H1 (cell line): ENCODE measurements around the gene AKR1C1. TPM values are rescaled to one million over a fixed set of nuclear protein-coding genes. Genes with fewer than 3 reads are reported as not detected.

Source experiments
- CTCF ChIA-PET: fragments of 300-600 bp; sonication (Branson Sonifier 250); formaldehyde crosslinking; loops from one replicate; lab custom pipeline; 2021; ENCODE audit not compliant: partially characterized antibody; lab: Charles Lee
- POLR2A ChIA-PET: fragments of 300-600 bp; sonication (Branson Sonifier 250); formaldehyde crosslinking; loops from one replicate; lab custom pipeline; 2021; ENCODE audit warnings: inconsistent platforms; ENCODE audit not compliant: partially characterized antibody; lab: Charles Lee
- DNase-seq, 2 experiments: peaks; one replicate each; pipeline versions ENCODE4 v3.0.0 to v3.0.0-alpha.2; 2010 to 2022; ENCODE audit warnings: low spot score in 2 of 2, low read depth in 1 of 2, mixed read lengths in 1 of 2
- FAIRE-seq: peaks from 2 replicates; lab custom pipeline; 2011; peaks lifted over from hg19 to GRCh38; lab: Jason Lieb, UNC
- H2AFZ ChIP-seq: 2 replicates; pipeline ENCODE4 v1.8.1; 2012; ENCODE audit warnings: low read length, inconsistent platforms
- H2AK5ac ChIP-seq: 2 replicates; pipeline ENCODE4 v1.6.1; 2013; ENCODE audit warnings: low read depth, low read length
- H2BK120ac ChIP-seq: replicated peaks from 2 replicates; pipeline ENCODE3; 2013; ENCODE audit warnings: low read depth, low read length, inconsistent platforms
- H2BK12ac ChIP-seq: 2 replicates; pipeline ENCODE4 v1.6.1; 2013; ENCODE audit warnings: low read depth, low read length
- H2BK15ac ChIP-seq: 2 replicates; pipeline ENCODE4 v1.6.1; 2013; ENCODE audit warnings: low read length
- H2BK20ac ChIP-seq: 2 replicates; pipeline ENCODE4 v1.6.1; 2013; ENCODE audit warnings: low read length
- H2BK5ac ChIP-seq: 2 replicates; pipeline ENCODE4 v1.6.1; 2013; ENCODE audit warnings: low read depth, low read length
- H3K14ac ChIP-seq: 2 replicates; pipeline ENCODE4 v1.6.1; 2013; ENCODE audit warnings: inconsistent platforms; ENCODE audit not compliant: insufficient read length
- H3K18ac ChIP-seq: 2 replicates; pipeline ENCODE4 v1.6.1; 2013; ENCODE audit warnings: low read length; ENCODE audit errors: extremely low read depth
- H3K23ac ChIP-seq: 2 replicates; pipeline ENCODE4 v1.6.1; 2013; ENCODE audit warnings: inconsistent platforms; ENCODE audit not compliant: insufficient read length
- H3K23me2 ChIP-seq: 2 replicates; pipeline ENCODE4 v1.6.1; 2013; ENCODE audit warnings: low read depth, low read length
- H3K27ac ChIP-seq: 2 replicates; pipeline ENCODE4 v1.6.1; 2011; ENCODE audit warnings: low read depth, low read length, inconsistent platforms
- H3K27me3 ChIP-seq, 4 experiments: replicated peaks in 1 of 4; 1 replicate in 1 of 4; 2 replicates in 3 of 4; pipeline versions ENCODE4 v1.6.1 to v1.8.1; 2011 to 2013; ENCODE audit warnings: low read length in 3 of 4, mild to moderate bottlenecking in 3 of 4, inconsistent platforms in 2 of 4, mixed read lengths in 2 of 4, moderate library complexity in 1 of 4; ENCODE audit not compliant: control insufficient read depth in 3 of 4, insufficient read depth in 3 of 4; ENCODE audit errors: extremely low read depth in 1 of 4
- H3K36me3 ChIP-seq, 4 experiments: 2 replicates each; pipeline versions ENCODE4 v1.6.1 to v1.8.1; 2011 to 2013; ENCODE audit warnings: mild to moderate bottlenecking in 4 of 4, low read length in 3 of 4, moderate library complexity in 2 of 4, control low read depth in 1 of 4, inconsistent platforms in 1 of 4; ENCODE audit not compliant: insufficient read depth in 4 of 4, control insufficient read depth in 2 of 4
- H3K4ac ChIP-seq: replicated peaks from 2 replicates; pipeline ENCODE3; 2013; ENCODE audit warnings: low read length, low read depth, mixed read lengths, inconsistent platforms; ENCODE audit not compliant: insufficient read length
- H3K4me1 ChIP-seq, 4 experiments: replicated peaks in 1 of 4; 1 replicate in 1 of 4; 2 replicates in 3 of 4; pipeline versions ENCODE4 v1.6.1 to v1.8.1; 2011 to 2013; ENCODE audit warnings: low read length in 3 of 4, inconsistent platforms in 2 of 4, mixed read lengths in 1 of 4; ENCODE audit not compliant: insufficient read depth in 4 of 4, control insufficient read depth in 3 of 4
- H3K4me2 ChIP-seq, 2 experiments: 2 replicates each; pipeline versions ENCODE4 v1.6.1 to v1.8.1; 2011 to 2013; ENCODE audit warnings: low read depth in 2 of 2, low read length in 2 of 2, control low read depth in 1 of 2, inconsistent platforms in 1 of 2, mild to moderate bottlenecking in 1 of 2; ENCODE audit not compliant: insufficient read depth in 1 of 2
- H3K4me3 ChIP-seq, 4 experiments: fragments of 200-600, 300-600 bp in 1 of 4; sonication (generic), shearing (Covaris generic), sonication (Bioruptor Twin) in 1 of 4; 2 replicates each; pipeline versions ENCODE4 v1.5.1 to v1.8.1; 2011 to 2016; ENCODE audit warnings: low read length in 4 of 4, low read depth in 3 of 4, control low read depth in 2 of 4, inconsistent platforms in 2 of 4, mild to moderate bottlenecking in 2 of 4, mixed read lengths in 1 of 4, moderate library complexity in 1 of 4; ENCODE audit not compliant: insufficient read depth in 2 of 4; ENCODE audit errors: extremely low read depth in 1 of 4
- H3K56ac ChIP-seq: replicated peaks from 2 replicates; pipeline ENCODE3; 2013; ENCODE audit warnings: low read depth, mild to moderate bottlenecking, mixed read lengths, low read length, inconsistent platforms; ENCODE audit not compliant: insufficient read length
- H3K79me1 ChIP-seq: 2 replicates; pipeline ENCODE4 v1.6.1; 2013; ENCODE audit warnings: low read depth, low read length, control low read depth
- H3K79me2 ChIP-seq, 2 experiments: 2 replicates each; pipeline versions ENCODE4 v1.6.1 to v1.8.1; 2012 to 2013; ENCODE audit warnings: low read length in 2 of 2, mild to moderate bottlenecking in 2 of 2, inconsistent platforms in 1 of 2; ENCODE audit not compliant: insufficient read depth in 2 of 2, control insufficient read depth in 1 of 2
- H3K9ac ChIP-seq, 4 experiments: replicated peaks in 1 of 4; 1 replicate in 1 of 4; 2 replicates in 3 of 4; pipeline versions ENCODE4 v1.6.1 to v1.8.1; 2011 to 2013; ENCODE audit warnings: low read depth in 3 of 4, low read length in 3 of 4, control low read depth in 2 of 4, mild to moderate bottlenecking in 2 of 4, moderate library complexity in 2 of 4, inconsistent platforms in 1 of 4; ENCODE audit errors: extremely low read depth in 1 of 4
- H3K9me3 ChIP-seq, 2 experiments: 2 replicates each; pipeline versions ENCODE4 v1.6.1 to v1.8.1; 2012 to 2013; ENCODE audit warnings: mild to moderate bottlenecking in 2 of 2, moderate library complexity in 2 of 2, control low read depth in 1 of 2, inconsistent platforms in 1 of 2, low read depth in 1 of 2, low read length in 1 of 2, mixed read lengths in 1 of 2; ENCODE audit not compliant: insufficient read depth in 2 of 2
- H4K20me1 ChIP-seq, 2 experiments: replicated peaks in 1 of 2; 2 replicates each; pipeline versions ENCODE3 to v1.8.1; 2011 to 2013; ENCODE audit warnings: inconsistent platforms in 2 of 2, low read length in 2 of 2, mild to moderate bottlenecking in 1 of 2; ENCODE audit not compliant: insufficient read depth in 2 of 2, control insufficient read depth in 1 of 2
- H4K5ac ChIP-seq: 2 replicates; pipeline ENCODE4 v1.6.1; 2013; ENCODE audit warnings: low read length, low read depth, mixed read lengths, inconsistent platforms; ENCODE audit not compliant: insufficient read length
- H4K8ac ChIP-seq: 2 replicates; pipeline ENCODE4 v1.8.0; 2013; ENCODE audit warnings: mild to moderate bottlenecking, moderate library complexity, low read length, inconsistent platforms; ENCODE audit not compliant: insufficient read depth; ENCODE audit errors: extremely low read depth
- H4K91ac ChIP-seq: replicated peaks from 2 replicates; pipeline ENCODE3; 2013; ENCODE audit warnings: low read length, mixed read lengths, inconsistent platforms; ENCODE audit not compliant: insufficient read length
- BACH1 ChIP-seq: IDR thresholded peaks from 2 replicates; pipeline ENCODE4 v1.6.1; 2012; ENCODE audit warnings: low read length, improper control_type of control experiment
- KDM4A ChIP-seq: IDR thresholded peaks from one replicate; pipeline ENCODE4 v1.7.1; 2012; ENCODE audit warnings: low read depth, mild to moderate bottlenecking, moderate library complexity, low read length, inconsistent platforms; ENCODE audit not compliant: severe bottlenecking
- NRF1 ChIP-seq: IDR thresholded peaks from 2 replicates; pipeline ENCODE4 v1.6.1; 2011; ENCODE audit warnings: mild to moderate bottlenecking, low read depth, low read length, improper control_type of control experiment
- POU5F1 ChIP-seq: IDR thresholded peaks from 2 replicates; pipeline ENCODE4 v1.6.1; 2011; ENCODE audit warnings: low read depth, mild to moderate bottlenecking, low read length, moderate library complexity
- RFX5 ChIP-seq: IDR thresholded peaks from 2 replicates; pipeline ENCODE4 v1.6.1; 2011; ENCODE audit warnings: low read depth, low read length, improper control_type of control experiment, borderline replicate concordance
- SIRT6 ChIP-seq: IDR thresholded peaks from one replicate; pipeline ENCODE4 v1.7.1; 2012; ENCODE audit warnings: low read length, inconsistent platforms
- SP1 ChIP-seq: IDR thresholded peaks from 2 replicates; pipeline ENCODE4 v1.6.1; 2011; ENCODE audit warnings: low read depth, low read length
- SP4 ChIP-seq: IDR thresholded peaks from 2 replicates; pipeline ENCODE4 v1.6.1; 2012; ENCODE audit warnings: low read length, inconsistent platforms
- SRF ChIP-seq: IDR thresholded peaks from 2 replicates; pipeline ENCODE4 v1.6.1; 2011; ENCODE audit warnings: mild to moderate bottlenecking, low read depth, low read length, moderate library complexity
- TAF1 ChIP-seq: IDR thresholded peaks from 2 replicates; pipeline ENCODE4 v1.6.1; 2011; ENCODE audit warnings: mild to moderate bottlenecking, low read depth, low read length
- whole genome bisulfite sequencing, 2 experiments: shearing (Covaris generic) in 1 of 2; methylation state at CpG; one replicate each; pipeline versions ENCODE4 v1.1.6 to v1.1.7; 2013 to 2015; ENCODE audit warnings: low lambda C conversion rate in 2 of 2, mixed read lengths in 2 of 2, inconsistent platforms in 1 of 2, low coverage in 1 of 2, missing lambda C conversion rate in 1 of 2; ENCODE audit not compliant: insufficient replicate concordance in 2 of 2, insufficient coverage in 1 of 2, insufficient read length in 1 of 2; ENCODE audit errors: extremely low coverage in 1 of 2, missing lambda C conversion rate in 1 of 2; 5-methylcytosine and 5-hydroxymethylcytosine counted together
- polyA plus RNA-seq, 7 experiments: library from polyadenylated mRNA; depleted of rRNA in 3 of 7; stranded (reverse) in 5 of 7; unstranded in 2 of 7; fragments of >200 nt in 5 of 7; fragments of 200-250 nt in 2 of 7; gene quantifications; 1 replicate in 5 of 7; 2 replicates in 1 of 7; 4 replicates in 1 of 7; pipeline versions ENCODE4 v1.2.1 to v1.2.3, GENCODE V29; 2011 to 2013; ENCODE audit warnings: missing spikeins in 2 of 7, mixed read lengths in 2 of 7
- total RNA-seq: library from RNA; stranded (reverse); fragmentation: NEBNext Ultra II Directional; extraction: Animal tissue kit (Norgen Biotek cat#: 25700); gene quantifications from 2 replicates; pipeline ENCODE4 v1.2.1, GENCODE V29; 2021
- TF ChIP-seq, protein P1 (sequence below): IDR thresholded peaks from 2 replicates; pipeline ENCODE4 v1.6.1; 2012; ENCODE audit warnings: low read length, inconsistent platforms

Gene AKR1C1
- total and polyA plus RNA-seq, 2 of the 8 experiments (the other 6 are each of a cell fraction or from before 2014, with no cell fraction given) = 1.4 to 2.1 TPM

GRCh38 chr10:4945766-4946717, 17.2 kb upstream of the AKR1C1 start:
- Histone ChIP-seq H3K27me3 (no peaks in the 10 kb centered on the region; a peak in 1 of 7 replicates), H3K9me3 (no peaks in the 10 kb centered on the region), H4K8ac (no peak overlapping the region), H3K4me2 (no peak overlapping the region), H2AFZ (no peak overlapping the region), H2AK5ac (no peak overlapping the region), H3K9ac (no peak overlapping the region), H3K27ac (no peak overlapping the region), H3K4me3 (no peak overlapping the region), H3K23me2 (no peaks in the 10 kb centered on the region), H3K79me2 (no peaks in the 10 kb centered on the region), H3K56ac (no peak overlapping the region), H2BK5ac (peak overlapping the region; percentile 90; the same call in 1 of the 2 replicates), H2BK12ac (peak overlapping the region; percentile 71; the same call in 1 of the 2 replicates), H4K91ac (peak overlapping the region; percentile 10), H3K4me1 (peaks cover 3 to 21% (median 14%) of the 10 kb centered on the region in 4 experiments), H2BK20ac (peak overlapping the region; percentile 94; the same call in 1 of the 2 replicates), H3K14ac (no peak overlapping the region), H2BK15ac (no peak overlapping the region), H3K79me1 (no peaks in the 10 kb centered on the region), H3K18ac (no peak overlapping the region), H3K4ac (no peak overlapping the region), H3K23ac (no peak overlapping the region), H2BK120ac (peak overlapping the region; percentile 75), H4K5ac (no peak overlapping the region), H3K36me3 (no peaks in the 10 kb centered on the region), H4K20me1 (no peaks in the 10 kb centered on the region)
- ChIA-PET POLR2A (no interaction called here), CTCF (interaction anchor here (0.9 kb wide), 1 partner anchor 678 kb away, joined by 3 read pairs; no protein-coding TSS in a partner anchor)
- FAIRE-seq (no peak), DNase-seq (no peak)
- 95% methylated on average over 2 of the region's 2 CpGs; no CpG with 5 or more reads in 1 of the 2 experiments for WGBS, 2 experiments
- TF ChIP-seq RFX5 = no peak
- no peak for TF ChIP-seq SIRT6
- TF ChIP-seq, protein P1, sequence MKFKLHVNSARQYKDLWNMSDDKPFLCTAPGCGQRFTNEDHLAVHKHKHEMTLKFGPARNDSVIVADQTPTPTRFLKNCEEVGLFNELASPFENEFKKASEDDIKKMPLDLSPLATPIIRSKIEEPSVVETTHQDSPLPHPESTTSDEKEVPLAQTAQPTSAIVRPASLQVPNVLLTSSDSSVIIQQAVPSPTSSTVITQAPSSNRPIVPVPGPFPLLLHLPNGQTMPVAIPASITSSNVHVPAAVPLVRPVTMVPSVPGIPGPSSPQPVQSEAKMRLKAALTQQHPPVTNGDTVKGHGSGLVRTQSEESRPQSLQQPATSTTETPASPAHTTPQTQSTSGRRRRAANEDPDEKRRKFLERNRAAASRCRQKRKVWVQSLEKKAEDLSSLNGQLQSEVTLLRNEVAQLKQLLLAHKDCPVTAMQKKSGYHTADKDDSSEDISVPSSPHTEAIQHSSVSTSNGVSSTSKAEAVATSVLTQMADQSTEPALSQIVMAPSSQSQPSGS = no peak
- TF ChIP-seq POU5F1 = no peak
- TF ChIP-seq KDM4A = no peak
- TF ChIP-seq SRF = no peak
- TF ChIP-seq NRF1 = no peak
- TF ChIP-seq BACH1 = no peak
- no peak for TF ChIP-seq SP4
- TF ChIP-seq TAF1 = no peak
- TF ChIP-seq SP1 = no peak
